ENCODE measurements around the gene SDK1. TPM values are rescaled to one million over a fixed set of nuclear protein-coding genes. Genes with fewer than 3 reads are reported as not detected.

Gene SDK1
- total RNA-seq (2.4 and 3.9 TPM in 2 replicates), polyA plus RNA-seq (1.2 and 1.6 TPM in 2 replicates), polyA minus RNA-seq (5.9 and 7.3 TPM in 2 replicates), Bru-seq, nascent RNA (percentile 45 among the genes with signal in this experiment), BruChase-seq, experiment 1, labeled RNA remaining after a 6-hour chase (percentile 36 among the genes with signal in this experiment), BruChase-seq, experiment 2, labeled RNA remaining after a 2-hour chase (percentile 37 among the genes with signal in this experiment)
- polyA plus RNA-seq (2011; cell fraction: cytosol; rRNA removed): 0.59 and 1.1 TPM in 2 replicates
- polyA plus RNA-seq (2011; cell fraction: nucleus; rRNA removed): 4.0 and 5.1 TPM in 2 replicates
- 2.1 and 3.9 TPM in 2 replicates for polyA plus RNA-seq (2012)
- not detected for polyA minus RNA-seq (2011; cell fraction: cytosol; rRNA and poly(A)+ RNA removed)
- 9.9 and 12.6 TPM in 2 replicates for polyA minus RNA-seq (2011; cell fraction: nucleus; rRNA and poly(A)+ RNA removed)
- long read RNA-seq, partial matches to known transcripts: 0 of 1 reads
- long read RNA-seq, other reads (novel, unspliced or antisense): 1 of 1 reads

GRCh38 chr7:3300651-3301448 is at the start of gene SDK1:
TSS of gene SDK1 (plus strand) at chr7:3301252. CDS start at chr7:3301587, 335 bp downstream.
- POLR2A ChIA-PET: interaction anchor here (0.8 kb wide), 1 partner anchor 26 kb away, joined by 13 read pairs; no protein-coding TSS in a partner anchor
- no TSS peak for BruUV-seq (replicated peaks)
- Histone ChIP-seq H3K9me1 (replicated peaks; ENCODE audit: control insufficient read depth, extremely low read depth, insufficient read depth, low read length) (no peaks in the 10 kb centered on the region), H2AFZ (ENCODE audit: low read depth, low read length) (peak within 1 kb of the TSS; percentile 87), H3K27me3 (ENCODE audit: control insufficient read depth in 2 of 2, insufficient read depth in 2 of 2, low read length in 2 of 2) (peaks cover 25 to 33% of the 10 kb centered on the region in 2 experiments), H3K79me2 (ENCODE audit: control insufficient read depth, insufficient read depth, low read length) (no peaks in the 10 kb centered on the region), H3K4me3 (replicated peaks in 1 of 3; ENCODE audit: insufficient read depth in 1 of 3, low read depth in 1 of 3, low read length in 3 of 3) (peak within 1 kb of the TSS in 2 of 3 experiments; percentile 41 to 43), H3K9ac (replicated peaks; ENCODE audit: extremely low read depth, insufficient read depth, low read length) (no peak within 1 kb of the TSS), H4K20me1 (replicated peaks; ENCODE audit: control insufficient read depth, extremely low read depth, insufficient read depth, low read length) (no peaks in the 10 kb centered on the region), H3K4me2 (ENCODE audit: insufficient read depth, low read length) (peak within 1 kb of the TSS; percentile 76), H3K36me3 (ENCODE audit: control insufficient read depth in 2 of 2, extremely low read depth in 1 of 2, insufficient read depth in 2 of 2, low read length in 2 of 2) (no peaks in the 10 kb centered on the region), H3K9me3 (replicated peaks; ENCODE audit: control insufficient read depth, insufficient read depth, low read length) (no peaks in the 10 kb centered on the region), H3K4me1 (ENCODE audit: control insufficient read depth, extremely low read depth, insufficient read depth, low read length) (peaks cover 6% of the 10 kb centered on the region), H3K27ac (ENCODE audit: insufficient read depth, low read depth, low read length) (no peak within 1 kb of the TSS)
- DNase-seq (ENCODE audit: low read depth, low spot score) (peak; percentile 86), FAIRE-seq (peak; percentile 18)
- peak; percentile 85 to 88 for TF ChIP-seq CTCF (IDR thresholded peaks at IDR 0.05; ENCODE audit: extremely low read depth in 1 of 2, insufficient read depth in 1 of 2, low read depth in 1 of 2, low read length in 2 of 2)
- TF ChIP-seq MYC (IDR thresholded peaks at IDR 0.05; ENCODE audit: low read depth, low read length): no peak
- TF ChIP-seq JUN (IDR thresholded peaks at IDR 0.05; ENCODE audit: borderline replicate concordance, insufficient read depth, insufficient read length, low read depth): no peak
- TF ChIP-seq POLR2AphosphoS5 (IDR thresholded peaks at IDR 0.05; ENCODE audit: insufficient read depth, low read depth, low read length): peak; percentile 31
- TF ChIP-seq FOS (IDR thresholded peaks at IDR 0.05; ENCODE audit: borderline replicate concordance, insufficient read depth, low read length): no peak
- TF ChIP-seq EZH2 (IDR thresholded peaks at IDR 0.05; ENCODE audit: borderline replicate concordance, low read depth, low read length, severe bottlenecking): no peak
- no peak for TF ChIP-seq MAX (IDR thresholded peaks at IDR 0.05; ENCODE audit: insufficient read depth, insufficient read length)
- no peak for TF ChIP-seq GATA2 (IDR thresholded peaks at IDR 0.05; ENCODE audit: insufficient read depth, insufficient read length, low read depth, low read length)
- no peak for TF ChIP-seq POLR2A (IDR thresholded peaks at IDR 0.05; ENCODE audit: low read depth, low read length)
- dilution Hi-C loops (cut with MboI; ENCODE audit: extremely low pct_ligation_motif_present, low sequenced_read_pairs) (no loop called here), intact Hi-C loops (cut with micrococcal nuclease) (loop anchor here (1.0 to 10.0 kb wide), 7 partner anchors 372 to 1330 kb away; no protein-coding TSS in a partner anchor)
- CTCF ChIA-PET: interaction anchor here (0.6 to 3.4 kb wide), 13 partner anchors 9 to 612 kb away, joined by 3 to 25 read pairs (median 3); no protein-coding TSS in a partner anchor

Measured in endothelial cell of umbilical vein (primary cell).